ENCODE data around the gene RALGAPA1.

DNA sequence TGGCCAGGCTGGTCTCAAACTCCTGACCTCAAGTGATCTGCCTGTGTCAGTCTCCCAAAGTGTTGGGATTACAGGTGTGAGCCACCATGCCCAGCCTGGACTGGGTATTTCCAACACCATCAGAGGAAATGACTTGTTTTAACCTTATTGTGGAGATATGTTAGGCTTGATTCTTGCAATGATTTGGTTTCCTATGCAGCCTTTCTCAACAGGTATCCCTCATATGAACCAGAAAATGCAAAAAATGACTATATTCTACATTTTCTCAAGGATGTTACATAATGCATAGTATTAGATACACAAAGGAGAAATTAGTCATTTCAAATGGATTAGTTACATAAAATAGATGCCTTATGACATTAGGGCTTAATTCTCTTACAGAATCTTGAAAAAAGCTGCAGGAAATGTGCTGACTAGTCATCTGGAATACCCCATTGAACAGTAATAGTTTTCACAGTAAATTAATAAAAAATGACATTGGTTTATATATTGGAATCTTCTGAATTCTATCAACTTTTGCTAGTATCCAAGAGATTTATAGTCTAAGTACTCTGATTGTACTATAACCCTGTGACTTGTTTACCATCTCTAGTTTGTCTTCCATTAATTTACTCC lies 142.6 kb downstream of the RALGAPA1 start:
- TF ChIP-seq ZNF384 (IDR thresholded peaks at IDR 0.05) = no peak
- TF ChIP-seq TARDBP (IDR thresholded peaks at IDR 0.05) = no peak
- TF ChIP-seq NFRKB (IDR thresholded peaks at IDR 0.05) = no peak
- no peak for TF ChIP-seq FOXA1 (IDR thresholded peaks at IDR 0.05)
- no peak for TF ChIP-seq FOXK2 (IDR thresholded peaks at IDR 0.05)
- no peak for TF ChIP-seq ARNT (IDR thresholded peaks at IDR 0.05)
- TF ChIP-seq L3MBTL2 (conservative IDR thresholded peaks at IDR 0.05) = no peak
- TF ChIP-seq FOXM1 (IDR thresholded peaks at IDR 0.05; ENCODE audit: borderline replicate concordance) = no peak
- TF ChIP-seq CTBP1 (IDR thresholded peaks at IDR 0.05; ENCODE audit: borderline replicate concordance) = no peak
- TF ChIP-seq LEF1 (IDR thresholded peaks at IDR 0.05; ENCODE audit: borderline replicate concordance) = no peak
- no peak for TF ChIP-seq BHLHE40 (IDR thresholded peaks at IDR 0.05; ENCODE audit: borderline replicate concordance)

Measured in HEK293T (cell line).